DMS114 treated with DMSO at 0.1 percent for 48 hours (cell line): ENCODE data around the gene STARD10.

Source experiments
- DNase-seq: peaks from one replicate; lab custom pipeline; 2025; ENCODE audit not compliant: unreplicated experiment; lab: John Stamatoyannopoulos, UW

STARD10 gene

GRCh38 chr11:72732329-72732728, 61.5 kb downstream of the STARD10 start:
- DNase-seq = no peak

DNA sequence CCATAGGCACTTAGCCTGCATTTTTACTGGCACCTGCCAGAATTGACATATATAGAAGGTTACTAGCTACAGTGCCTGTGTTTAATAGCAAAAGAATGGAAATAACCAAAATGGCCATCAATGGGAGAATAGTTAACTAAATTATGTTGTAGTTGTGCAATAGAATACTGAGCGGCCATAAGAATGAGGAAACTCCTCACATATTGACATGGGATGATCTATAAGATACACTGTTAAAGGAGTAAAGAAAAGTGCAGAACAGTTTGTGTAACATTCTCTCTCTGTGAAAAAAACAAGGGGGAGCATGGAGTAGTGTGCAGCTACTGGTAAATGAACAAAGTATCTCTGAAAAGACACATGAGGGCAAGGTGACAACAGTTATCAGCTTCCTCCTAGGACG, 63.1 kb downstream of the STARD10 start:
- no peak for DNase-seq

GRCh38 chr11:72730243-72730642, 63.6 kb downstream of the STARD10 start:
- no peak for DNase-seq

DNA sequence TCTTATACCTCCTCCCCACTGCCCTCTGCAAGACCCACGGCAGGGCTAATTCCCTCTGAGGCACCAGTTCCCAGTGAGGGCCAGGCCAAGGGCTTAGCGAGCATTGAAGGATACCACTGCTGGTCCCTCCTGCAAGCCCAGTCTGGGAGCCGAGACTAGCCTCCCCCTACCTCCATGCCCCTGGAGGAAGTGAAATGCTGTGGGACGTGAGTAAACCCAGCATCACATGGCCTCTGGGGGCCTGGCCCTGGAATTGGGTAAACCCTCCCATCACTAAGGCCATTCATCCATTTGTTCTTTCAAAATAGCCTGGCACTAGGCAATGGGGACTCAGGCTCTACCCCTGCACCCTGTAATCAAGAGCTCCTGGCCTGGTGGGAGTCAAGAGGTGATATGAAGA, 66.3 kb downstream of the STARD10 start:
- no peak for DNase-seq

GRCh38 chr11:72726266-72727220, 67.3 kb downstream of the STARD10 start:
- DNase-seq = no peak

GRCh38 chr11:72725724-72726028, 68.2 kb downstream of the STARD10 start:
- no peak for DNase-seq

- peak; percentile 69 for DNase-seq
Measured at GRCh38 chr11:72724851-72725723, 68.8 kb downstream of the STARD10 start.

GRCh38 chr11:72724021-72724551, 69.8 kb downstream of the STARD10 start:
- DNase-seq = no peak

- DNase-seq = no peak
Measured at GRCh38 chr11:72723508-72723907, 70.3 kb downstream of the STARD10 start.

- peak; percentile 68 for DNase-seq
Measured at GRCh38 chr11:72722050-72722748, 71.6 kb downstream of the STARD10 start.

GRCh38 chr11:72721689-72722049, 72.2 kb downstream of the STARD10 start:
- no peak for DNase-seq

GRCh38 chr11:72721276-72721675, 72.6 kb downstream of the STARD10 start:
- DNase-seq = no peak

DNA sequence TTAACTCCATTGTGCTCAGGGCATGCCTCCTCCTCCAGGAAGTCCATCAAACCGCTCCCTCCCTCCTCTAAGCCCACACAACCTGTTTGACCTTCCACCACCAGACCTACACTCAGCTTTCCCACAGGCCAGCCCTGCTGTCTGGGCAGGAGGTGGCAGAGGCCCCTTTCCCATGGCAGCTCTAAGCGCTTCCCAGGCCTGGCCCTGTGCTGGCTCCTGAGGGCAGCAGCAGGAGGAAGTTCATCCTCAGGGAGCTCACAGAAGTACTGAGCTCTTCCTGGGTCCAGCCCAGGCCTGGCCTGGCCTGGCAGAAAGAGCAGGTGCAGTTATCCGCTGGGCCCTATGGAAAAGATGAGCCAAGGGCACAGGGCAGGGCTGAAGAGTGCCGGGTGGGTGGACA, 73.1 kb downstream of the STARD10 start:
- no peak for DNase-seq

DNA sequence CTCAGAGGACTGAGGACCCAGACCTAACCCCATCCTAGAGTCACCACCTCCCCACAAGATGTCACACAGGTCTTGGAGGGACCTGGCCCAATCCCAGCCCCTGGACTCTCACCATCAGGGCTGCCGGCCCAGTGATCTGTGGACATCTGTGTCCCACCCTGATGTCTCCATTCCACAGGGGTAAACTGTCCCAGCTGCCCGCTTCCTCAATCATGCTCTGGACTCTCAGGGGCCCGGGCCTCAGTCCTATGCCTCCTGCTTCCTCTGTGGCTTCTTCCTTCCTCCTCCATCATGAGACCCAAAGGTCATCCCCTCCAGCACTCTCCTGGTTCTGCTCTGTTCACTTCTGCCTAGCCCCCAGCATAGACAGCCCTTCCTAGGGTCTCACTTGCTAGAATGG, 73.8 kb downstream of the STARD10 start:
- no peak for DNase-seq

DNA sequence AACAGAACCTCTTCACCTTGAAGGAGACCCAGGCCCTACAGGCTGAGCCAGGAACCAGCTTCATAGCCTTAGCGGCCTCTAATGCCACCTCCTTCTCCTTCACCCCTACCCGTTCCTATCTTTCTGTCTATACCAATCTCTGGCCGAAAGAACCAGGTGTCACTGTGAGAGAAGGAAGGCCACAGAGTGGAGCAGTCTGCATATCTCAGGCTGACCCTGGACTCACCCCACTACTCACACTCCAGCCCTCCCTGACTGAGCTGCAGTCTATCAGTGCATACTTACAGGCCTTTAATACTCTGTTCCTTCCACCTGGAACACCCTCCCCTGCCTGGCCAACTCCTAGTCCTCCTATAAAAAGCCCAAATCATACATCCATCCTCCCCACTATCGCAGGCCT, 74.3 kb downstream of the STARD10 start:
- no peak for DNase-seq

DNA sequence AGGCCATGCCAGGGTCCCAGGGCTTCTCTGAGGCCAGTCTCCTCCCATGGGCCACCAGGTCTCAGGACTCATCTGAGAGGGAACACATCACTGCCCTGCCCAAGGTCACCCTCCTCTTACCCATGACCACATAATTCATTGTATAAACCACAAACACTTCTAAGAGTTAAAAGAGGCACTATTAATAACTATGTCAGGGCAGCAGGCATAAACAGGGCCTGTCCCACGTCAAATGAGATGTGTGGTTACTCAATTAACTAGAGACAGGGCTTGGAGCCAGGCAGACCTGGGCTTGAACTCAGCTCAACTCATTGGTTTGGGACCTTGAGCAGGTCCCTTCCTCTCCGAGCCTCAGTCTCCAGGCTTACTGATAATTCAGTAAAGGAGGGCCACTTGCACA, 74.7 kb downstream of the STARD10 start:
- no peak for DNase-seq

DNA sequence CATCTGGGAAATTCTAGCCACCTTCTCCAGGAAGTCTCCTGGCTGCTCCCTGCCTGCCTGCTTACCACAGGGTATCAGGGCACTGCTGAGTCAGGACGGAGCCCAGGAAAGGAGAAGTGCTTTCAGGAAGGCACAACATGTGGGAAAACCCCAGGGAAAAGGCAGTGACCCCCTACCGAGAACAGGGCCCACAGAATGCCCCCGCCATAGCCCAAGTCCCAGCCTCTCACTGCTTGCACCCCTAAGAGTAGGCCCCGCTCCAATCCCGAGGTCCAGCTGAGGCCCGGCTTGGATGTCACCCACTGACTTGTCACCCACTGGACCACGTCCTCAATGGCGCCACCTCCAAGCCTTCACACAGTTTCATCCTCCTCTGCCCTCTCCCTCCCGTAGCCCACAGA, 75.7 kb downstream of the STARD10 start:
- no peak for DNase-seq

GRCh38 chr11:72716788-72717435, 76.9 kb downstream of the STARD10 start:
- DNase-seq = no peak

GRCh38 chr11:72716290-72716689, 77.6 kb downstream of the STARD10 start:
- no peak for DNase-seq

DNA sequence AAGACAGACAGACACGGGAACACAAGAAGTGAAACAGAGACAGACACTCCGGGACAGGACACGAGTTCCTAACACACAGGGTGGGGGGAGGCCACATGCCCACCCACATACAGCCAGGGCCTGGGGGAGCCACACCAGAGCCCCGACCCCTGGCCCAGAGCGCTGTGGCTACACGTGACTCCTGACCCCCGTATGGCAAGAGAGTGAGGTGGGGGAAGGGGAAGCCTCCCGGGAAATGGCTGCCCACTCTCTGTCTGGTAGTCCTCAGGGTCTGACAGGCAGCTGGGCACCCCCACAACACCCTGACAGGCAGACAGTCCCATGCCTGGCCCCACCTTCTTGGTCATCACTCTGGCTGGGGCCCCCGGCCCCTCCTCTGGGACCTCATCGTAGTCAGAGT, 81.0 kb downstream of the STARD10 start:
- no peak for DNase-seq
